ENCODE measurements around the gene SCAMP4. TPM values are rescaled to one million over a fixed set of nuclear protein-coding genes. Genes with fewer than 3 reads are reported as not detected.

Gene SCAMP4
- 23.7 and 26.2 TPM in 2 replicates for total RNA-seq

- DNase-seq (ENCODE audit: low read depth, low spot score), result peak; percentile 95
Measured at GRCh38 chr19:1905110-1905862, at the start of gene SCAMP4, which contains the start of gene ADAT3. SCAMP4 (plus strand) TSS chr19:1905399; CDS start chr19:1915020, 9,621 bp downstream. ADAT3 (plus strand) TSS chr19:1905399; CDS start chr19:1912048, 6,649 bp downstream.

GRCh38 chr19:1855828-1856255 is 49.4 kb upstream of the SCAMP4 start:
- DNase-seq (ENCODE audit: low read depth, low spot score), result no peak

GRCh38 chr19:1856345-1856697 is 48.9 kb upstream of the SCAMP4 start:
- no peak for DNase-seq (ENCODE audit: low read depth, low spot score)

GRCh38 chr19:1856698-1857603 is 48.2 kb upstream of the SCAMP4 start:
- DNase-seq (ENCODE audit: low read depth, low spot score), result no peak

- DNase-seq (ENCODE audit: low read depth, low spot score), result no peak
Measured at GRCh38 chr19:1857648-1858326, 47.4 kb upstream of the SCAMP4 start.

- DNase-seq (ENCODE audit: low read depth, low spot score), result no peak
Measured at GRCh38 chr19:1858412-1859081, 46.7 kb upstream of the SCAMP4 start.

- no peak for DNase-seq (ENCODE audit: low read depth, low spot score)
Measured at GRCh38 chr19:1859331-1859781, 45.8 kb upstream of the SCAMP4 start.

GRCh38 chr19:1860042-1860775 is 45.0 kb upstream of the SCAMP4 start:
- no peak for DNase-seq (ENCODE audit: low read depth, low spot score)

- no peak for DNase-seq (ENCODE audit: low read depth, low spot score)
Measured at GRCh38 chr19:1860821-1861598, 44.2 kb upstream of the SCAMP4 start.

GRCh38 chr19:1861599-1862031 is 43.6 kb upstream of the SCAMP4 start:
- DNase-seq (ENCODE audit: low read depth, low spot score), result no peak

GRCh38 chr19:1862068-1862423 is 43.2 kb upstream of the SCAMP4 start:
- no peak for DNase-seq (ENCODE audit: low read depth, low spot score)

- DNase-seq (ENCODE audit: low read depth, low spot score), result no peak
Measured at GRCh38 chr19:1862424-1863327, 42.5 kb upstream of the SCAMP4 start.

- no peak for DNase-seq (ENCODE audit: low read depth, low spot score)
Measured at GRCh38 chr19:1863328-1863637, 41.9 kb upstream of the SCAMP4 start, which contains the start of gene KLF16. KLF16 (minus strand) TSS chr19:1863579; CDS start chr19:1863497, 82 bp downstream.

- DNase-seq (ENCODE audit: low read depth, low spot score), result no peak
Measured at GRCh38 chr19:1863638-1864479, 41.3 kb upstream of the SCAMP4 start.

- DNase-seq (ENCODE audit: low read depth, low spot score), result no peak
Measured at GRCh38 chr19:1864480-1865171, 40.6 kb upstream of the SCAMP4 start.

GRCh38 chr19:1865172-1866010 is 39.8 kb upstream of the SCAMP4 start:
- no peak for DNase-seq (ENCODE audit: low read depth, low spot score)
